Occipital lobe (tissue), 2 donors: ENCODE measurements around the gene JMJD7. TPM values are rescaled to one million over a fixed set of nuclear protein-coding genes. Genes with fewer than 3 reads are reported as not detected.
"Not testable (repeated sequence)": the region's sequence is repeated elsewhere in the genome, so short reads cannot be mapped to it uniquely, and the experiment has no call there.

Experiments
- DNase-seq: peaks from one replicate; lab custom pipeline; 2025; lab: John Stamatoyannopoulos, UW
- total RNA-seq: library from RNA; depleted of rRNA; stranded (reverse); fragments of >200 nt; gene quantifications from one replicate; pipeline ENCODE4 v1.2.3, GENCODE V29; 2014

Gene JMJD7
- total RNA-seq, 1 donor from 2014 or later, result 3.0 TPM

DNA sequence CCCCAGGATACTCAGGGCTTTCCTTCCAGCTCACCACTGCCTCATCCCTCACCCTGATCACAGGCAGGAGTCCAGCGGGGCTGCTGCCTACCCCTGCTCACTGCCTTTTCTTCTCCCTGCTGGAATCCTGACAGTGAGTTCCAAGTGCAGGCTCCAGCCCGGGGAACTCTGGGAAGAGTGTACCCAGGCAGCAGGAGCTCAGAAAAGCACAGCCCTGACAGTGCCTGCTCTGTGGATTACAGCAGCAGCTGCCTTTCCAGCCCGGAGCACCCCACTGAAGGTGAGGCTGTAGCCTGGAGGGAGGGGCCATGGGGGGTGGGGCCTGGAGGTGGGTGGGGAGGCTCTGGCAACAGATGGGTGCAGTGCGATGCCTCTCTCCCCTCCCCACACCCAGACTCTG lies 6.1 kb upstream of the JMJD7 start:
- DNase-seq, result no peak

DNA sequence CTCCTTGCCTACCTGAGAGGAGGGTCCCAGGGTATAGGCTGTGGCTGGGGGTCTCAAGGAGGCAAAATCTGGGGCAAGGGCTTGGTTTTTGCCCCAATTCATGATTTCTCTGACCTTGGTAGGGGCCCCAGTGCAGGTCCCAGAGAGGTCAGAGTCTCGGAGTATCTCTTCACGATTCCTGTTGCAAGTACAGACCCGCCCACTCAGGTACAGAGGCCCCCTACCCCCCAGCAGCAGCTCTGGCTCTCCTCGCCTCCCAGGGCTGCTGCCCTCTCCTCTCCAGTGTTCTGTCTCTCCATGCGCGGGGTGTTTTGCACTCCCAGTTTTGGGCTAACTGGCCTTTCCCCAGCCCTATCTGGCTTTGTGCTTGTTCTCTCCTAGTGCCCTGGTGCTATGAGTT lies 5.4 kb upstream of the JMJD7 start:
- DNase-seq, result no peak

DNA sequence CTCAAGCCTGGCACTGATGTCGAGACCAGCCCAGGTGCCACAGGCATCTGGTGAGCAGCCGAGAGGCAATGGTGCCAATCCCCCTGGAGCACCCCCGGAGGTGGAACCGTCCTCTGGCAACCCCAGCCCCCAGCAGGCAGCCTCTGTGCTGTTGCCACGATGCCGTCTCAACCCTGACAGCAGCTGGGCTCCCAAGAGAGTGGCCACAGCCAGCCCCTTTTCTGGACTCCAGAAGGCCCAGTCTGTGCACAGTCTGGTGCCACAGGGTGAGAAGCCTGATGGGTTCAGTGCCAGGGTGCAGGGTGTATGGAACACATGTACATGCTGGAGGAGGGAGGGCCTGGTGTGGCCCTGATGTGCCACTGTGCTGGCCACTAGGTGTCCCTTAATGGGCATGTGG lies 4.9 kb upstream of the JMJD7 start:
- DNase-seq, result no peak

DNA sequence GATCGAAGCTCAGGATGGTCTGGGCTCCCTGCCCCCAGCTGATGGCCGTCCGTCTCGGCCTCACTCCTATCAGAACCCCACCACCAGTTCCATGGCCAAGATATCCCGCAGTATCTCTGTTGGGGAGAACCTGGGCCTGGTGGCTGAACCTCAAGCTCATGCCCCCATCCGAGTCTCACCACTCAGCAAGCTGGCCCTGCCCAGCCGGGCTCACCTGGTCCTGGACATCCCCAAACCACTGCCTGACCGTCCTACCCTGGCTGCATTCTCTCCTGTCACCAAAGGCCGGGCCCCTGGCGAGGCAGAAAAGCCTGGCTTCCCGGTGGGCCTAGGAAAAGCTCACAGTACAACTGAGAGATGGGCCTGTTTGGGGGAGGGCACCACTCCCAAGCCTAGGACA lies 4.4 kb upstream of the JMJD7 start:
- DNase-seq, result no peak

DNA sequence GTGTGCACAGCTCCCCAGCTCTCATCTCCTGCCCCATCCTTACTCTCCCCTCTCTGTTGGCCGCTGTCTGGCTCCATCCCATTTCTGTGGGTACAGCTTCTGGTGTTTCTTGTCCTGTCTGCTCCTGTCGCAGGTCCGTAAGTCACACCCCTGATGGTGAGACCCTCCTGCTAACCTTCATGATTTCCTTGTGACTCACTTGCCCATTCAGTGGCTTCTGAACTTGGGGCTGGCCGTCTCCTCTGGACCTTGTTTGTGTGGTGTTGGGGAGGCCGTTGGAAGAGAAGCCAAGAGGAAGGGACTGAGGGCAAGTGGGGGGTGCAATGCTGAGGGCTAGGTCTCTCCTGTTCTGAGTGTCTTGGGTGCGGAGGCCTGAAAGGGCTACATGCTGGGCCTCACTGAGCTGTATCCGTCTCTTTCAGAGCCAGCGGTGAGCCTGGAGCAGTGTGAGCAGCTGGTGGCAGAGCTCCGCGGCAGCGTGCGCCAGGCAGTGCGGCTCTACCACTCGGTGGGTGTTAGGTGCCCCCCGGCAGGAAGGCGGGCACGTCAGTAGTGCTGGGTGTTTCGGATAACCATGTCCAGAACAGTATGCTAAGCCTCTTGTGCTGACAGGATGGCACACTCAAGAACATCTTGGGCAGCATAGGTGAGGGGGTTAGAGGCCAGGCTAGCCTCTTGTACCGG lies 3.7 kb upstream of the JMJD7 start:
- no peak for DNase-seq

DNA sequence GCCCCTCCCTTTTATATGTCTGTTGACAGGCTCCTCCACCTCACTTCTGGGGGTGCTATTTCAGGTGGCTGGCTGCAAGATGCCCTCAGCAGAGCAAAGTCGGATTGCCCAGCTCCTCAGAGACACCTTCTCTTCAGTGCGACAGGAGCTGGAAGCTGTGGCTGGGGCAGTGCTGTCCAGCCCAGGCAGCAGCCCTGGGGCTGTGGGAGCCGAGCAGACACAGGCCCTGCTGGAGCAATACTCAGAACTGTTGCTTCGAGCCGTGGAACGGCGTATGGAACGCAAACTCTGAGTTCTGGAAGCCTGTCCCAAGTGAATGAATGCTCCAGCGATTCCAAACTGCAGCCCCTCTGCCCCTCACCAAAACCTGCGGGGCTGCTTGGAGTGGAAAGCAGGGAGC lies 2.7 kb upstream of the JMJD7 start:
- no peak for DNase-seq

DNA sequence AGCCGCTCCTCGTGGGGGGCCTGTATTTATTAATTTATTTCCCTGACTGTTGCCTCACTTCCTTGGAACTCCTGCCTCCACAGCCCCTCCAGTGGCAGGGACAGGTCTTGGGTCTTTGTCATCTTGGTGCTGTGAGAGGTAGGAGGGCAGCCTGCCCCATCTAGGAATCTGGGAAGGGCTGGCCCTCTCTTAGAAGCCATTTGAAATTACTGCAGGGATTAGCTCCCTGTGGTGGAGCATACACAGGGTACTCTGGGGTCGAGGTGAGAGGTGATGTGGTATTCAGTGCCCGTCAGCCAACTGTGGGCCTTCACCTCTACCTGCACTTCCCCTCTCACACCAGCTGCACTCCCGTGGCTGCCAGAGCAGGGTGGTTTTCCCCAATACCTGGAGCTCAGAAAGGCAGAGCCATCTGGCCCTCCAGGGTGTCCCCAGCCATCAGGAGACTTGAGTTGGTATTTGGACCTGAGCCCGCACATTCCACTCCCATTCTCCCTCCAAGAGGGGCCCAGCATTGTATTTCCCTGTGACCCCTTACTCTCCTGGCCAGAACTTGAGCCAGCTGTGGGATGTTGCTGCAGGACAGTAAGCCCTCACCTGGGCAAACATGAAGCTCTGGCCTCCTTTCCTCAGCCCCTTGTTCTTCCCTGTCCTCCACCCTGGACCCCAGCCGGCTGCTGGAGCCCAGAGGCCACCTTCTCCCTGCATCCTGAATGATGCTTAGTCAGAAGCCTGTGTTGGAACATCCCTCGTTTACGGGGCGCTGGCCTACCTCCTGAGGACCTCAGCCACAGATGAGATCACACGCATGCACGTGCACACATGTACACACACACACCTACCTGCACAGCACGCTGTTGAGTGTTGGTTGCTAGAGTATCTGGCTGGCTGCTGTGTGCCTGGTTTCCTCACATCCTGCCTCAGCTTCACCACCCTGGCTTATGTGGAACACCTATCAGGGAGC lies 2.0 kb upstream of the JMJD7 start:
- no peak for DNase-seq

DNA sequence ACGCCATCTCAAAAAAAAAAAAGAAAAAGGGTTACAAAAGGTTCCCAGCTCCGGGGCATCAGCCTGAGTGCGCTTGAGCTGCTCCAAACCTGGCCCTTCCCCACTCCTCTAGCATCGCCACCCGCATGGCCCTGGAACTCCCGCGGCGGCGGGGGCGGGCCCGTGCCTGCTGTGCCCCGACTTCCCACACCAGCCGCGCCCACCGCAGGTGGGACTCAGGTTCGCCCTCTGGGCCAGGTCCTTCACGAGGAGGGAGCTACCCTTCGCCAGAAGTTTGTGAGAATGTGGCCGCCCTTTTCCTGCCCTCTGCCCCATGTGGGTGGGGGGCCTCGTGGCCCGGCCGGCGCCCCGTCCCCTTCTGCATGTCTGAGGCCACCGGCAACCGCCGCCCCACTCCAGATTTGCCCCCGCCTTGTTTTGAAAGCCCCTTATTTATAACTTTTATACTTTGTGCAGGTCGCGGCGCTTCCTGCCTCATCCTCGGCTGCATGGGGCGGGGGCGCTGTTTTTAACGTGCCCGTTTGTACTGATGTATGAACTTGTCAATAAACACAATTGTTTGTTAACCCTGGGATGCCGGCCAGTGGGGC lies 507 bp upstream of the JMJD7 start:
- DNase-seq, result no peak

DNA sequence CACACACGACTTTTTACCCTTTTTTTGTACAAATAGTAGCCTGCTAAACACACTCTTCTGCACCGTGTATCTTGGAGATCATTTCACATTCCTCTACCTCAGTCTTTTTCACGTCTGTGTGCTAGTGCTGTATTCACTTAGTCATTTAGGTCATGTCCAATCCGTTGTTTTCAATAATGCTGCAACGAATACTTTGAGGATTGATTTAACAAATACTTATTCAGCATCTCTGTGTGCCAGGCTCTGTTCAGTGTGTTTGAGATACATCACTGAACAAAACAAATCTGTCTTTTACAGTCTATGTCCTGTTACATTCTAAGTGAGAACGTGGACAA lies 882 bp downstream of the JMJD7 start:
- DNase-seq, result no peak

DNA sequence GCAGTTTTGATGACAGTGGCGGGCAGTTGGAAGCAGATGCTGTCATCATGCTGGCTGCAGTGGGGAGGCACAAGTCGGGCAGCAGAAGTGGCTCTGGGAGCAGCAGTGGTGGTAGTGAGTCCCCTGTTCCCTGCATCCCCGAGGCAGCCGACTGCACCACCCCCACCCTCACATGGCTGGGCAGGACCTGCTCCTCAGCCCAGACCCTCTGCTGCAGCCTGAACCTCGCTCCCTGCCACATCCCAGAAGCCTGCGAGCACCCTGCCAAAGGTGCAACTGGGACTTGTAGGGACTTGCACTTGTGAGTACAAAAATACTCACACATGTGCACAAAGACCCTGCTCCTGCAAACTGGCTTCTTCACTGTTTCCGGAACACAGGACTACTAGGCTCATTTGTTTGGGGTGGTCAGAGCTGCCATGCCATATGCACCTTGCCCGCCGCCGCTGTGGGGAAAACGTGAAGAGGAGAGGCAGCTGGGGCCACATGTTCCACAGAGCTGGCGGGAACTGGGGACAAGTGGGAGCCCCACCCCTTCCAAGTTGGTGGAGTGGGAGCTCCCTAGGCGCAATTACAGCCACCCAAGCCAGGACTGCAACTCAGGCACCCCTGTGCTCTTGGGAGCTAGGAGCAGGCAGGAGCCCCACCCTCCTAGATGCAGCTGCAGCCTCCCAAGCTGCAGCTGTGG lies 2.2 kb downstream of the JMJD7 start:
- no peak for DNase-seq

DNA sequence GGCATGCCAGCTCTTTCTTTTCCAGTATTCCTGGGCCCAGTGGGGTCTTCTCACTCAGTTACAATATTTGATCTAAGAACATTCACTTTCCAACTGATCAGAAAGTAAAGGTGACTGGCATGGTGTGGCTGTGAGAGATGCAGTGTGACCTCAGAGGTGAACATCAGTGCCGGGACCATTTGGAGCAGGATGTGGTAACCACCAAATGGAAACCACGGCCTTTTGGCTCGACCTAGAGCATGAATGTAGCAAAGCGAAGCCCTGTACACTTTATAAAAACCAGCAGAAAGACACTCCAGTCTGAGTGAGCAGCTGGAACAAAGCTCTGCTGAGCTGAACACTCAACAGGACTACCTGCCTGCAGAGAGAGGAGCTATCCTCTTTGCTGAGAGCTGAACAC lies 3.4 kb downstream of the JMJD7 start:
- DNase-seq, result not testable (repeated sequence)

DNA sequence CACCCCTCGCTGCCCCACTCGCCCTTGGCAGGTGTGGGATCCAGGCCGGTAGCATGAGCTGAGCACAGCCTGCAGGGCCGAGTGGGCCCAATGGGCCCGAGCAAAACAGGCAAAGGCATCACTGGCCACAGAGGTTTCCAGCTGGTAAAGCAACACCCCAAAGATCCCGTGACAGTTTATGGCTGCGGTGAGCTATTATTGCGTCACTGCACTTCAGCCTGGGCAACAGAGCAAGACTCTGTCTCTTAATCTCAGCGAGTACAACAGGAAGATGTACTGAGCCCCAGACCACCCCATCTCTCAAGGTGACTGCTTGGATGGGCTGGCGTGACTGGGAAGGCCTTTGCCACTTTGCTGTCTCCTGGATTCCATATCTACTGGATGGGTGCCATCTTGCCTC lies 4.3 kb downstream of the JMJD7 start:
- DNase-seq, result no peak

DNA sequence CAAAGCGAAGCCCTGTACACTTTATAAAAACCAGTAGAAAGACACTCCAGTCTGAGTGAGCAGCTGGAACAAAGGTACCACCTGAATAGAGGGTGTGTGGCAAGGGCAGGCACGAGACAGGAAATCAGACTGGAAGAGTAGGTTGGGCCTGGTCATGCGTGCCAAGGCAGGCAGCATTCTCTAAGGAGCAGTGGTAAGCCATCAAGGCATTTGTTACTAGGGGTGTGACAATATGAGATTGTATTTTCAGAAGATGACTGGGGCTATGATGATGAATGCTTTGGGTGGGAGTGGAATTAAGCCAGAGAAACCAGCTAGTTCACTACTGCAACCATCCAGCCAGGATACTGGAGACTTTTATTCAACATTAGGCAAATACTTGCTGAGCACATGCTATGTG lies 5.0 kb downstream of the JMJD7 start:
- DNase-seq, result no peak

DNA sequence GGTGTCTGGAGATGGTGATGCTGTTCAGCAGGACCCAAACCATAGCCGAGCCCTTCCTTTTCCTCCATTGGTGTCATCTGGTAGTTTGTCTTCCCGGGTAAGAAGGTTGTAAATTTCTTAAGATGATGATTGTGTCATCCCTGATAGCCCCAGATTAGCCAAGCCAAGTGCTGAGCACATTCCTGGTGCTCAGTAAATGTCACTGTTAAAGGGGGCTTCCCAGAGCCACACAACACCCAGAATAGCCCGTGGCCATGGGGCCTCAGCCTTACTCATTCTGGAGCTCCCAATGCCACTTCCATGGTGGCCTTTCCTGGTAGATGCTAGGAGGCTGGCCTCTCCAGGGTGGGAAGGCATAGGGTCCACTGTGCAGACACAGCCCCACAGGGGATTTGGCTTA lies 6.2 kb downstream of the JMJD7 start:
- DNase-seq, result no peak

DNA sequence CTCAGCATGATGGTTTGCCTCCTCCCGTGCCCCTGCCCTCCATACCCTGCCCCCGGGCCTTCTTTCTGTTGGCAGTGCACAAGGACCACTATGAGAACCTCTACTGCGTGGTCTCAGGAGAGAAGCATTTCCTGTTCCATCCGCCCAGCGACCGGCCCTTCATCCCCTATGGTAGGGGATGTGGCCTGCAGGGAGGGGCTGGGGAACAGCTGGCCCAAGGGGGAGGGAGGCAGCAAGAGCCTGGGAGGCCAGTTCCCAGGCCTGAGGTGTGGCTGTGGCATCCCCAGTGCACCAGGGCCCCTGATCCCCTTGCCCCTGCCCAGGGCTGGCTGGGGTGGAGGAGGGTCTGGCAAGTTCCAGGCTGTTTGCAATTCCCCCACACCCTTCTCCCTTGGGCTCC lies 8.2 kb downstream of the JMJD7 start:
- DNase-seq, result no peak

DNA sequence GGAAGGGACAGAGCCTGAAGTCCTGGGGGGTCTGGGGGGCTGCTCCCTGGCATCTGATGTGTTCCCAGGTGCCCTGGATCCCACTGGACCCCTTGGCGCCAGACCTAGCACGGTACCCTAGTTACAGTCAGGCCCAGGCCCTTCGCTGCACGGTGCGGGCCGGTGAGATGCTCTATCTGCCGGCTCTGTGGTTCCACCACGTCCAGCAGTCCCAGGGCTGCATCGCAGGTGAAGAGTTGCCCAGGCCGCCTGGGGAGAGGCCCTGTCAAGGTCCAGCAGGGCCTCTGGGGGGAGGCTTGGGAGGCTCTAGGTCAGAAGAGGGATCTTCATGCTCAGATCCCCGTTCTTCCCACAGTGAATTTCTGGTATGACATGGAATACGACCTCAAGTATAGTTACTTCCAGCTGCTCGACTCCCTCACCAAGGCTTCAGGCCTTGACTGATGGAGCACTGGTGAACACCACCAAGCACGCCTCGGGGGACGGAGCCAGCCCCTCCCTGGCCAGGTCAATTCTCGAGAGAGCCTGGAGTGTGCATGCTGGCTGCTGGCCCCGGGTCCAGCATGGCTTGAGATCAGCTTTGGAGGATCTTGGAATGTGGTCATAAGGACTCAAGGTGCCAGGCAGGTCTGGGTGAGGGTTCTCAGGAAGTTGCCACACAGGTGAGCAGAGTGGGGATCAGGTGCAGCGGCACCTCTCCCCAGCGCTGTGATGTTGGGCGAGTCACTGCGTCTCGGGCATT lies 9.0 kb downstream of the JMJD7 start:
- no peak for DNase-seq

DNA sequence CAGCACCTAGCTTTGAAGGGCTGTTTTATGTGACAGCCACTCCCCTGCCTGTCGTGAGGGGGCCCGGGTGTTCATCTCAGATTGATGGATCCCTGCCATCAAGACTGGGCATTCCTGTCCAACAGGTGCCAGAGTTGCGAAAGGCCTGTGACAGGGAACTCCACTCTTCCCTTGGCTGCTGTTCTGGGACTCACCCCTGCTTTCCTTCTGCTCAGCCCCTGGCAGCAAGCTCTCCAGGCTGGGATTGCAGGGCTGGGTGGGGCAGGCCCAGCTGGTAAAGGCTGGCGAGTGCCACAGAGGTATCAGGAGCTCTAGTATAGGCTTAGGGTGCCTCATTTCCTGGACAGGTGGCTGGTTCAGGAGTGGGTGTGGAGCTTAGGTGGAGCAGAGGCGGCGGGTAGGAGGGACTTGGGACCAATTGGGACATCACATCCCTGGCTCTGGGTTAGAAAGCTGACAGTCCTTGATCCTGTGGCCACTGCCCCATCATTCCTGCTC lies 10.6 kb downstream of the JMJD7 start, which contains the start of gene PLA2G4B:
TSS of gene PLA2G4B (plus strand) at position 448 of the 498 bp plus-strand sequence. CDS start 67 bp downstream, outside the sequence.
- DNase-seq, result no peak

DNA sequence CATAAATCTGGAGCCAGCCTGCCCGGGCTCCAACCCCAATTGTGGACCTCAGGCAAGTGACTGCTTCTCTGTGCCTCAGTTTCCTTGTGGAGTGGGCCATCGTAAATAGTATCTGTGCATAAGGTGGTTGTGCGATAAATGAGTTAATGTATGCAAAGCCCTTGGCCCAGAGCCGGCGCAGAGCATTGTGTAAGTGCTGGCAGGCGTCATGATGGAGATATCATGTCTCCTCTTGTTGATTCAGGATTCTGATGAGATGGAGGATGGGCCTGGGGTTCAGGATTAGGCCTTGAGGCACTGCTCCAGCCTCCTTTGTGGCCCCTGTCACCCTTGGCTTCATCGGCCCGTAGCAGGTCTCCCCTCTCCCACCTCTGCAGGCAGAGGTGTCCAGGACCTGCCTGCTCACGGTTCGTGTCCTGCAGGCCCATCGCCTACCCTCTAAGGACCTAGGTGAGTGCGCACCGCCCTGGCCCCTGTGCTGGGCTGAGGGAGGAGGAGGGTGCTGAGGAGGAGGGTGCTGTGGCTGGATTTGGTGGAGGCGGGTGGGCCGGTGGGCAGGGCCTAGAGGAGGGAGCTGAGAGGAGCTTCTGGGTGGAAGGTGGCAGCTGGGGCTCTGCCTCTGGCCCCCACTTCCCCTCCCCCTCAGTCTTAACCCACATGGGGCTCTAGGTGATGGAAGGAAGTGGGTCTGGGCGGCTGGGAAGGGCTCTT lies 12.0 kb downstream of the JMJD7 start:
- no peak for DNase-seq

DNA sequence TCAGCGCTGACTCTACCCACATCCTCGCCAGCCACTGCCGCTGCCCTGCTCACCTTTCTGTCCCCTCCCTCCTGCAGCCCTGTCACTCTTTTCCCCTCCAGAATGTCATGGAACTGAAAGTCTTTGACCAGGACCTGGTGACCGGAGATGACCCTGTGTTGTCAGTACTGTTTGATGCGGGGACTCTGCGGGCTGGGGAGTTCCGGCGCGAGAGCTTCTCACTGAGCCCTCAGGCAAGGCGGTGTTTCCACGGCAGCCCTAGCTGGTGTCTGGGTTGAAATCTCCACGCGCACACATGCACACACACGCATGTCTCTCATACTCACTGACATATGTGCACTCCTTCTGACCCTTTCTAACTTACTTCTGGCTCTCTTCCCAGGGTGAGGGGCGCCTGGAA lies 12.8 kb downstream of the JMJD7 start:
- DNase-seq, result no peak

DNA sequence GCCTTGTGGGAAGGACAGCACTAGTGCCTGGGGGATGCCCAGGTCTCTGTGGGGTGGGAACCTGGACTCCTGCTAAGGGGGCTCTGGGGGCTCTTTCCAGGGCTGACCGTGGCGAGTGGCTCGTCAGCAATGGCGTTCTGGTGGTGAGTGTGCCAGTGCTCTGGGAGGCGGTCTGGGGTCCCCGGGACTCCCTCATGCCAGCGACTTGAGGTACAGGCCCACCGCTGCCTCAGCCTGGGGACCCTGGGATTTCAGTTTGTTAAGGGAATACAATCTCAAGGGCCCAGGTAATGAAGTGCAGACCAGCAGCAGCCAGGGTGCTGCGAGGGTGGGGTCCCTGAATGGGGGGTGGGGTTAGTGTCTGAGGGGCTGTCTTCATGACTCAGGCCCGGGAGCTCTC lies 13.2 kb downstream of the JMJD7 start:
- no peak for DNase-seq
